ENCODE measurements around the gene FAM78A. TPM values are rescaled to one million over a fixed set of nuclear protein-coding genes. Genes with fewer than 3 reads are reported as not detected.

Gene FAM78A
- total RNA-seq, 1 donor from 2014 or later: 14.6 TPM

DNA sequence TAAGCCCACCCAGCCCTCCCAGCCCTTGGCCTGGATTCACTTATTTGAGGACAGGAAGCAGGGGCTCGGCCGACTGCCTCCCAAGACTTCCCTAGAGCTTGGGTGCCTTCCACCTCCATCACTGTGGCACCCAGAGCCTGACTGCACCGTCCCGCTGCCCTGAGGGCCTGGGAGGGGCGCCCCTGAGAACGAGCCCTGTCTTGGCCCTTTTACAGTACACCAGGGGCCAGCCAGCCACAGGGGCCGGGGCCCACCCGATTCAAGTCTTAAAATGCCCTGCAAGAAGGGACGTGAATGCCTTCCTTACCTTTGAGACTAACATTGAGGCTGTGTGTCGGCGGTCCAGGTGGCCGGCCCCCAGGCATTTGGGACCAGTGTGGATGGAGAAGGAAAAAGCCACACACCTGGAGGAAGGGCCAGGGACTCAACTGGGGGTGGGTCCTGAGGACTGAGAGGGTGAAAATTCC, 16.8 kb downstream of the FAM78A start:
- no peaks in the 10 kb centered on the region for H3K27me3 ChIP-seq (ENCODE audit: control insufficient read depth in 3 of 3, insufficient read depth in 3 of 3, low read length in 3 of 3)
- peaks cover 22 to 32% (median 26%) of the 10 kb centered on the region in 3 donors for H3K36me3 ChIP-seq (ENCODE audit: control insufficient read depth in 3 of 3, insufficient read depth in 3 of 3, low read length in 3 of 3)
- no peaks in the 10 kb centered on the region for H3K9me3 ChIP-seq (ENCODE audit: control insufficient read depth in 3 of 3, low read length in 3 of 3)
- H3K4me1 ChIP-seq (ENCODE audit: control insufficient read depth in 3 of 3, insufficient read depth in 3 of 3, low read length in 3 of 3): peaks cover 34 to 46% (median 42%) of the 10 kb centered on the region in 3 donors
- H3K9ac ChIP-seq (ENCODE audit: low read depth in 1 of 3, low read length in 3 of 3): no peak overlapping the region
- no peak overlapping the region for H3K27ac ChIP-seq (ENCODE audit: low read depth, low read length)
- no peak overlapping the region for H3K4me3 ChIP-seq (ENCODE audit: low read length in 3 of 3)

DNA sequence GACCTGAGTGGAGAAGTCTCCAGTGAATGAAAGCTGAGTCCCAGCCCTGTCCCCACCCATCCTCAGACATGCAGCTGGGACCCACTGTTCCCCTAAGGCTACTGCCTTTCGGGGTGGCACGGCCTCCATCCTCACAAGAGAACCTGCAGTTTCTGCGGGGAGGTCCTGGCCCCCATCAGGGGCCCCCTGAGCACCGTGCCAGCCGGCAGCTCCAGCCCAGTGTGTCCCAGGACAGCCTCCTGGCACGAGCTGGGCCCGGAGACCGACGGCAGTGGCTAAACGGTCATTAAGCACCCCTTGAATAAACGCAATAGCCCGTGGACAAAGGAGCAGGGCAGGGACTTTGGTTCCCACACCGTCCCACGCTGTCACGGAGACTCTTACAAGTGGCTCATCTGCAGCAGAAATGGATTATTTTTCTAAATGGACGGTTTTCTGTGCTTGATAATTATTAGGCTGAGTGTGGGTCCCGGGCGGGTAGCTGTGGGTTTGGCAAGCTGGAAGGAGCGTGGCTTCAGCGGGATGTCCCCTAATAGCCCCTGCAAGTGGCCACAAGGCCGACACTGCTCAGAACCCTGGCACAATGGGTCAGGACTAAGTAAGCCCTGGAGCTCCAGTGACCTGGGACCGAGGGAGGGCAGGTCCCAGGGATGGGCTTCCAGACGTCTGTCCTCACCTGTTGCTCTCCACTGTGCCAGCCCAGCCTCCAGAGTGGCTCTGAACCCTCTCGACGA, 17.4 kb downstream of the FAM78A start:
- H3K27ac ChIP-seq (ENCODE audit: low read depth, low read length): peak overlapping the region; percentile 30
- peaks cover 33 to 46% (median 42%) of the 10 kb centered on the region in 3 donors for H3K4me1 ChIP-seq (ENCODE audit: control insufficient read depth in 3 of 3, insufficient read depth in 3 of 3, low read length in 3 of 3)
- H3K9me3 ChIP-seq (ENCODE audit: control insufficient read depth in 3 of 3, low read length in 3 of 3): no peaks in the 10 kb centered on the region

DNA sequence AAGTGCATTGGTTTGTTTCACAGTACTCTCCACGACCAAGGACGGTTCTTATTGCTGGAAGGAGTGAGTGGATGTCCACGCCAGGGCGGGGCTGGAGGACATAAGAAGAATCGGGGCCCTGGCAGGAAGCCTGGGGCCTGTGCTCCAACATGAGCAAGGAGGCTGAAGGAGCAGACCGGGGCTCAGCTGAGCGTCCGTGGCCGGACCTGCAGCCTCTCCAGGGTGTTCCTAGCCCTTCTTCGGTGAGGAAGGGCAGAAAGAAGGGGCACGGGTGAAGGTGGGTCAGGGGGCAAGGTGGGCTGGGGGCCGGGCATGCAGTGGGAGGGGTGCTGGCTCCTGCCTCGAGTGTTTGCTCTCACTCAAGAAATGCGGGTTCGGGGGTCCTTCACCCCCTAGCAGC, 18.1 kb downstream of the FAM78A start:
- no peak overlapping the region for H3K9ac ChIP-seq (ENCODE audit: low read depth in 1 of 3, low read length in 3 of 3)
- H3K27ac ChIP-seq (ENCODE audit: low read depth, low read length): peak overlapping the region; percentile 30
- peaks cover 22 to 30% (median 23%) of the 10 kb centered on the region in 3 donors for H3K36me3 ChIP-seq (ENCODE audit: control insufficient read depth in 3 of 3, insufficient read depth in 3 of 3, low read length in 3 of 3)
- no peaks in the 10 kb centered on the region for H3K9me3 ChIP-seq (ENCODE audit: control insufficient read depth in 3 of 3, low read length in 3 of 3)
- H3K4me1 ChIP-seq (ENCODE audit: control insufficient read depth in 3 of 3, insufficient read depth in 3 of 3, low read length in 3 of 3): peaks cover 33 to 49% (median 42%) of the 10 kb centered on the region in 3 donors
- H3K27me3 ChIP-seq (ENCODE audit: control insufficient read depth in 3 of 3, insufficient read depth in 3 of 3, low read length in 3 of 3): no peaks in the 10 kb centered on the region
- H3K4me3 ChIP-seq (ENCODE audit: low read length in 3 of 3): no peak overlapping the region

More for the DNA sequence above, 17.4 kb downstream of the FAM78A start:
- Histone ChIP-seq H3K9ac (ENCODE audit: low read depth in 1 of 3, low read length in 3 of 3) (peak overlapping the region in 1 of 3 donors; percentile 16), H3K27me3 (ENCODE audit: control insufficient read depth in 3 of 3, insufficient read depth in 3 of 3, low read length in 3 of 3) (no peaks in the 10 kb centered on the region), H3K36me3 (ENCODE audit: control insufficient read depth in 3 of 3, insufficient read depth in 3 of 3, low read length in 3 of 3) (peaks cover 22 to 30% (median 23%) of the 10 kb centered on the region in 3 donors), H3K4me3 (ENCODE audit: low read length in 3 of 3) (no peak overlapping the region)

DNA sequence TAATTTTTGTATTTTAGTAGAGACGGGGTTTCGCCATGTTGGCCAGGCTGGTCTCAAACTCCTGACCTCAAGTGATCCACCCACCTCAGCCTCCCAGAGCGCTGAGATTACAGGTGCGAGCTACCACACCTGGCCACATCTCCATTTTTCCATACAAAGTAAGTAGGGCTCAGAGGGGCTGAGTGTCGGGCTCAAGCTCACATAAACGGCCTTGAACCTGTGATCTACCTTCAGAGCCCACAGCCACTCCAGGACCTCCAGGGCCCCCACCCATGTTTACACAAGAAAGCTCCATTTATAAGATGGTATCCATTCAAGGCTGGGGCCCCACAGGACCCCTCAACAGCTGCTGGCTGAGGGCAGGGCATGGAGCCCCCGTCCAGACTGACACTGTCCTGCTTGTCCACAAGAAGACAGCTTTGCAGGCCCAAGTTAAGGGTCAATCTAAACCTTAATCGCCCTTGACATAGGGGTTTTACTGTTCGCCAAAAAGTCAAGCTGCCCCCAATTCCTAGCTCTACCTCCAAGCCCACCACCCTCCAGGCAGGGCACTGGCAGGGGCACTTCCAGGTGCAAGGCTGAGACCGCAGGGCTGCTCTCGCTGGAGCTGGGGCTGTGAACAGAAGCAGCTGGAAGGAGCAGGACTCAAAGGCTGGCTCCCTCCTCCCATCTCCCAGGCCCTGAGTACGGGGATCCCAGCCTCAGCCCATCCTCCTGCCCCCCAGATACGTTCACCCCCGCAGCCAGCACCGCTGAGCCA, 18.9 kb downstream of the FAM78A start:
- Histone ChIP-seq H3K9me3 (ENCODE audit: control insufficient read depth in 3 of 3, low read length in 3 of 3) (no peaks in the 10 kb centered on the region), H3K27me3 (ENCODE audit: control insufficient read depth in 3 of 3, insufficient read depth in 3 of 3, low read length in 3 of 3) (no peaks in the 10 kb centered on the region), H3K36me3 (ENCODE audit: control insufficient read depth in 3 of 3, insufficient read depth in 3 of 3, low read length in 3 of 3) (peaks cover 22 to 28% (median 23%) of the 10 kb centered on the region in 3 donors), H3K4me3 (ENCODE audit: low read length in 3 of 3) (no peak overlapping the region), H3K27ac (ENCODE audit: low read depth, low read length) (no peak overlapping the region), H3K9ac (ENCODE audit: low read depth in 1 of 3, low read length in 3 of 3) (no peak overlapping the region), H3K4me1 (ENCODE audit: control insufficient read depth in 3 of 3, insufficient read depth in 3 of 3, low read length in 3 of 3) (peaks cover 33 to 49% (median 42%) of the 10 kb centered on the region in 3 donors)

GRCh38 chr9:131255676-131256197, 20.6 kb downstream of the FAM78A start:
- peak overlapping the region; percentile 53 to 70 (median 63) for H3K9ac ChIP-seq (ENCODE audit: low read depth in 1 of 3, low read length in 3 of 3)

GRCh38 chr9:131254626-131255025, 21.7 kb downstream of the FAM78A start:
- Histone ChIP-seq H3K4me1 (ENCODE audit: control insufficient read depth in 3 of 3, insufficient read depth in 3 of 3, low read length in 3 of 3) (peaks cover 33 to 49% (median 42%) of the 10 kb centered on the region in 3 donors), H3K4me3 (ENCODE audit: low read length in 3 of 3) (no peak overlapping the region), H3K27me3 (ENCODE audit: control insufficient read depth in 3 of 3, insufficient read depth in 3 of 3, low read length in 3 of 3) (no peaks in the 10 kb centered on the region), H3K9me3 (ENCODE audit: control insufficient read depth in 3 of 3, low read length in 3 of 3) (no peaks in the 10 kb centered on the region), H3K36me3 (ENCODE audit: control insufficient read depth in 3 of 3, insufficient read depth in 3 of 3, low read length in 3 of 3) (peaks cover 5 to 9% (median 9%) of the 10 kb centered on the region in 3 donors), H3K9ac (ENCODE audit: low read depth in 1 of 3, low read length in 3 of 3) (peak overlapping the region in 1 of 3 donors; percentile 6), H3K27ac (ENCODE audit: low read depth, low read length) (peak overlapping the region; percentile 84)

More at GRCh38 chr9:131255676-131256197, 20.6 kb downstream of the FAM78A start:
- Histone ChIP-seq H3K36me3 (ENCODE audit: control insufficient read depth in 3 of 3, insufficient read depth in 3 of 3, low read length in 3 of 3) (peaks cover 15 to 19% (median 19%) of the 10 kb centered on the region in 3 donors), H3K27ac (ENCODE audit: low read depth, low read length) (peak overlapping the region; percentile 84), H3K4me1 (ENCODE audit: control insufficient read depth in 3 of 3, insufficient read depth in 3 of 3, low read length in 3 of 3) (peaks cover 33 to 49% (median 42%) of the 10 kb centered on the region in 3 donors), H3K27me3 (ENCODE audit: control insufficient read depth in 3 of 3, insufficient read depth in 3 of 3, low read length in 3 of 3) (no peaks in the 10 kb centered on the region), H3K4me3 (ENCODE audit: low read length in 3 of 3) (peak overlapping the region; percentile 2 to 68 (median 30)), H3K9me3 (ENCODE audit: control insufficient read depth in 3 of 3, low read length in 3 of 3) (no peaks in the 10 kb centered on the region)

- Histone ChIP-seq H3K9ac (ENCODE audit: low read depth in 1 of 3, low read length in 3 of 3) (peak overlapping the region in 2 of 3 donors; percentile 6 to 64), H3K4me3 (ENCODE audit: low read length in 3 of 3) (peak overlapping the region in 1 of 3 donors; percentile 35), H3K9me3 (ENCODE audit: control insufficient read depth in 3 of 3, low read length in 3 of 3) (no peaks in the 10 kb centered on the region), H3K27me3 (ENCODE audit: control insufficient read depth in 3 of 3, insufficient read depth in 3 of 3, low read length in 3 of 3) (no peaks in the 10 kb centered on the region), H3K4me1 (ENCODE audit: control insufficient read depth in 3 of 3, insufficient read depth in 3 of 3, low read length in 3 of 3) (peaks cover 33 to 49% (median 42%) of the 10 kb centered on the region in 3 donors), H3K36me3 (ENCODE audit: control insufficient read depth in 3 of 3, insufficient read depth in 3 of 3, low read length in 3 of 3) (peaks cover 0 to 4% (median 4%) of the 10 kb centered on the region in 3 donors), H3K27ac (ENCODE audit: low read depth, low read length) (peak overlapping the region; percentile 84)
These were observed 22.3 kb downstream of the FAM78A start for GRCh38 chr9:131253891-131254491.

- Histone ChIP-seq H3K9me3 (ENCODE audit: control insufficient read depth in 3 of 3, low read length in 3 of 3) (no peaks in the 10 kb centered on the region), H3K27me3 (ENCODE audit: control insufficient read depth in 3 of 3, insufficient read depth in 3 of 3, low read length in 3 of 3) (no peaks in the 10 kb centered on the region), H3K36me3 (ENCODE audit: control insufficient read depth in 3 of 3, insufficient read depth in 3 of 3, low read length in 3 of 3) (no peaks in the 10 kb centered on the region), H3K27ac (ENCODE audit: low read depth, low read length) (no peak overlapping the region), H3K4me3 (ENCODE audit: low read length in 3 of 3) (no peak overlapping the region), H3K9ac (ENCODE audit: low read depth in 1 of 3, low read length in 3 of 3) (peak overlapping the region in 1 of 3 donors; percentile 16), H3K4me1 (ENCODE audit: control insufficient read depth in 3 of 3, insufficient read depth in 3 of 3, low read length in 3 of 3) (peaks cover 29 to 37% (median 31%) of the 10 kb centered on the region in 3 donors)
These were observed 24.2 kb downstream of the FAM78A start for GRCh38 chr9:131252120-131252519.

DNA sequence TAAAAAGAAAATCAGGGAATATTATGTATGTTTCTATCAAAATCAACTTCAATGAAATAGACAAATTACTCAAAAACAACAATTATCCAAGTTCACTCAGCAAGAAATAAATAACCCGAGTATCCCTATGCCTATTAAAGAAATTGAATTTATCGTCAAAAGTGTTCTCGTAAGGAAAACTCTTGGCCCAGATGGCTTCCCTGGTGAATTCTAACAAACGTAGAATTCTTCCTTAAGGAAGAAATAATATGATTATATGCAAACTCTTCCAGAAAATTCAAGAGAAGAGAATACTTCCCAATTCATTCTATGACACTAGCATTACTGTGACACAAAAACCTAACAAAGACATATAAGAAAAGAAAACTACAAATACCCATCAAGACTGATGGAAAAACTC, 29.7 kb downstream of the FAM78A start:
- no peaks in the 10 kb centered on the region for H3K27me3 ChIP-seq (ENCODE audit: control insufficient read depth in 3 of 3, insufficient read depth in 3 of 3, low read length in 3 of 3)
- H3K36me3 ChIP-seq (ENCODE audit: control insufficient read depth in 3 of 3, insufficient read depth in 3 of 3, low read length in 3 of 3): no peaks in the 10 kb centered on the region
- peaks cover 0 to 2% (median 0%) of the 10 kb centered on the region in 3 donors for H3K9me3 ChIP-seq (ENCODE audit: control insufficient read depth in 3 of 3, low read length in 3 of 3)
- no peak overlapping the region for H3K27ac ChIP-seq (ENCODE audit: low read depth, low read length)
- H3K4me1 ChIP-seq (ENCODE audit: control insufficient read depth in 3 of 3, insufficient read depth in 3 of 3, low read length in 3 of 3): no peaks in the 10 kb centered on the region
- H3K4me3 ChIP-seq (ENCODE audit: low read length in 3 of 3): no peak overlapping the region
- H3K9ac ChIP-seq (ENCODE audit: low read depth in 1 of 3, low read length in 3 of 3): no peak overlapping the region
